Activated T-cell treated with anti-CD3 and anti-CD28 coated beads for 1 hour (primary cell): ENCODE results near the gene SLC26A2.
"Not testable (repeated sequence)": the region's sequence is repeated elsewhere in the genome, so short reads cannot be mapped to it uniquely, and the experiment has no call there.

ENCODE experiments used
- DNase-seq: peaks from one replicate; pipeline ENCODE4 v3.0.0-alpha.2; 2020; ENCODE audit warnings: low read depth

The SLC26A2 gene

DNA sequence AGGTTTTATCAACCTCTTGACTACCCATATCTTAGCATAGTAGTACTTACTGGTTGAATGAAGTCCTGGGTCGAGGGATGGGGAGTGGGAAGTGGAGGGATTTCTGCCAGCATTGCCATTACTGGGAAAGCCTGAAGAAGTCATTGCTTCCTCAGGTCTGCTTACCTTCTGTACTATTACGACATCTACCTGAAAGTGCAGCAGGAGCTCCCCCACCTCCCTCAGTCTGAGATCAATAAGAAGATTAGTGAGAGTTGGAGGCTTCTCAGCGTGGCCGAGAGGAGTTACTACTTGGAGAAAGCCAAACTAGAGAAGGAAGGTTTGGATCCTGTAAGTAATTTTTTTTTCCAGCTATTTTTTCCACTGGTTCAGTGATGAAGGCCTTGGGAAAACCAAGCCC lies 45.8 kb downstream of the SLC26A2 start:
- DNase-seq: no peak

DNA sequence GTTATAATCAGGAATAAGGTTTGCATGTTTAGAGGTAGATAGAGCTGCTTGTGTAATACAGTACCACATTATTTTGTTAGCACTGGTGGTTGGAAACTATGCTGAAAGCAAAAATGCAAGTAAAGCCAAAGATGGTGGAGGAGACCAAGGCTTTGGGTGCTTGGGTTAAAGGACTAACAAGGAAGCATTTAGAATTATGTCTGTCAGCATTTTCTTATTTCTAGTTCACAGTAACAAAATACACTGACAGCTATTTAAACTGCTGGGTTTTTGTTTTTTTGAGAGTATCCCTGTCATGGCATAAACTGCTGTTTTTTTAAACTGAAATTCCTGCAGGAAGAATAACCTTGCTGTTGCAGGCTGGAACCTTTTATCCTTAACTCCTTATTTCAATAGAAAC lies 46.5 kb downstream of the SLC26A2 start:
- no peak for DNase-seq

DNA sequence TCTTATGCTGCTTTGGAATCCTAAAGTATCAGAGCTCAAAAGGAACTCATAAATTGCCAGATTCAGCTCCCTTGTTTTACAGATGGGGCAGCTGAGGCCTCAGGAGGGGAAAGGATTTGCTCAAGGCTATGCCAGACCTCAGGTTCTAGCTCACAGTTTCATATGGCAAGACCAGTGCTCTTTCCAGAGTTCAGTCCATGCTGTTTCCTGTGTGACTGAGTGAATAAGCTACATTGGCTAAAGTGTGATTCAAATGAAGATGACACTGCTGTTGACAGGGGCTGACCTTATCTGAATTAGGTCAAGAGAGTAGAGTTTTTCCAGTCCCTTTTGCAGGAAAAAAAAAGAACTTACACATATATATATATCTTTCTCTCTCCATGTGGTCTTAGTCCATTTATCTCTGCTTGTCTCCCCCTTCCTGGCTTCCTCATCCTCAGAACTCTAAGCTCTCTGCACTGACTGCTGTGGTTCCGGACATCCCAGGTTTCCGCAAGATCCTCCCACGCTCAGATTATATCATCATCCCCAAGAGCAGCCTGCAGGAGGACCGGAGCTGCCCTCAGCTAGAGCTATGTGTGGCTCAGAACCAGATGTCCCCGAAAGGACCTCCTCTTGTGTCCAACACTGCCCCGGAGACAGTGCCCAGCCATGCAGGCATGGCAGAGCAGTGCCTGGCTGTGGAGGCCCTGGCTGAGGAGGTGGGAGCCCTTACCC lies 49.3 kb downstream of the SLC26A2 start:
- DNase-seq: no peak

DNA sequence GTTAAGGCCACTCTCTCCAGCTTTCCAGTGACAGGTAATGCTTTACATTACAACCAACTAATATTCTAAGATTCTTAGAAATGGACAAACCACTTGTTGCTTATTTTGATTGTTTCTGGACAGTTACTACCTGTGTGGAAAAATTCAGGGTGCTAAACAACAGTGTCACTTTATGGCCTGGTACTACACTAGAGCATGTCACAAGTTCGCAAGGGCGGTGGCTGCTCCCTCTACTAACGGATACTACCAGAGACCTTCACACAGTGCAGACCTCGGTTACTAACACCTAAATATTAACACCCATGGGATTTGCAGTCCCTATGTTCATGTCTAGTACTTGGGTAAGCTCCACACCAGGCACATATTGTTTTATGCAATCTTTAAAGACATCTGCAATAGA lies 53.4 kb downstream of the SLC26A2 start:
- no peak for DNase-seq

DNA sequence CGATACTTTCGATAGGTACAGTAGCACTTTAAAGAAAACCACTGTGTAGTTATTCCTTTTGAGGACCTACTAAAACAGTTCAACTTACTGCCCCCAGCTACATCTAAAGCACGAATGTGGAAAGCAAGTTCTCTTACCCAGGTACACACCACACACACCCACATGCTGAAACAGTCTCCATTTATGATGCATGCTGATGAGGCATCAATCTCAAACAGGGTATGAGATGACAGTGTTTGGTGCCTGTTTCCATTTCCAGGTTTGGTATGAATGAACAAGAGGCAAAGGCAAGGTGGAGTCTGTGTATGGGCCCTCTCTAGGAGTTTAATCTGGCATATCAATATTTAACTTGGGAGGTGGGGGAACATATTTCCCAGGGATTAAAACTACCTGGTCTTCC lies 53.9 kb downstream of the SLC26A2 start:
- DNase-seq: no peak

DNA sequence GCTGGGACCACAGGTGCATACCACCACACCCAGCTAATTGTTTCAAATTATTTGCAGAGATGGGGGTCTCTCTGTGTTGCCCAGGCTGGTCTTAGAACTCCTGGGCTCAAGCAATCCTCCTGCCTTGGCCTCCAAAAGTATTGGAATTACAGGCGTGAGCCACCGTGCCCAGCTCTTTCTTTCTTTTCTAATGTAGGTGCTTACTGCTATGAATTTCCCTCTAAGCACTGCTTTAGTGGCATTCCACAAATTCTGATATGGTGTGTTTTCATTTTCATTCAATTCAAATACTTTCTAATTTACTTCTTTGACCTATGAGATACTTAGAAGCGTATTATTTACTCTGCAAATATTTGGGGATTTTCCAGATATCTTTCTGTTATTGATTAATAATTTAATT lies 54.9 kb downstream of the SLC26A2 start:
- no peak for DNase-seq

- no peak for DNase-seq
Measured at GRCh38 chr5:150016537-150016936, 56.0 kb downstream of the SLC26A2 start.

DNA sequence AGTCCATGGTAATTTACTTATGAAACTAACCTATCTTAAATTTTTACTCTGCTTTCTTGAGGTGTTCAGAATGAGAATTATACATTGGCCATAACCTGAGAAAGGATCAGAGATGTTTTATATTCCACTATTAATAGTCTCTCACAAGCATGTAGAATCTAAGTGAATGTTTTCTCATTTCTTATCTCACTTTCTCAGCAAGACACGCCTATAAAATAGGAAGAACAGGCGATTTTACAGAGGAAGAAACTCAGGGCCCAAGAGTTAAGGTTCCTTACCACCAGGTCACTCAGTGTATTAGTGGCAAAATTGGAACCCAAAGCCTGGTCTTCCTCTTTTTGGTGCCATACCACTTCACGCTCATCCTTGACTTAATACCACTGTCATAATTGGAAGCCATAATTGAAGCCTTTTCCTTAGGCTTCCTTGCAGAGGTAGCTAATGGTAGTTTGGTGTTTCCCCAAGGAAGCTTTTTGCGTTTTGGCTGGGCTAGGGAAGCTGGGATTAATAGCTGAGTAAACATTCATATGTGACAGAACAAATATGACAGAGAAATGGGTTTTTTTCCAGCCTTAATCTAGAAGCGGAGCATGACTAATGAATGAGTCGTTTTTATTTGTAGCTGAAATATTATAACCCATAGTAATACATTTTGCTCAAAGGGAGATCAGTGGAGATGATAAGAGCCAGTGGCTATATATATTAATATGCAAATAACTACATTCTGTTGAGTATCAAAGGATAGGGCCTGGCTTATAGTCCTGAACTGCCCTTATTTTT lies 56.9 kb downstream of the SLC26A2 start:
- DNase-seq: no peak

DNA sequence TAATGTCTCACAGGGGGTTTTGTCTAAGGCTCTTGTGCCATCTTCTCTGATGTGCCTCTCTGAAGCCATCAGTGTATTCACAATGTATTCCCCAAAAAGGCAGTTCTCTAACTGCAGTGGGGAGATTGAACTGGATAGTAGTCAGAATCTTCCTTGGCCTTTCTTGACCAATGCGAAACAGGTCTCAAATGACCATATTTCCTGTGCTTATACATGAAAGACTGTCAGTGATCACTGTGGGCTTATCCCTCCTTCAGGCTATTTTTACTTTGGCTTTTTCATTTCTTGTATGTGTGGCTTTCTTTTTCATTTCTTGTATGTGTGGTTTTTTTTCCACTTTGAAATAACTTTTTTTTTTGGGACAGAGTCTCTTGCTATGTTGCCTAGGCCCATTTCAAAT lies 59.7 kb downstream of the SLC26A2 start:
- no peak for DNase-seq

DNA sequence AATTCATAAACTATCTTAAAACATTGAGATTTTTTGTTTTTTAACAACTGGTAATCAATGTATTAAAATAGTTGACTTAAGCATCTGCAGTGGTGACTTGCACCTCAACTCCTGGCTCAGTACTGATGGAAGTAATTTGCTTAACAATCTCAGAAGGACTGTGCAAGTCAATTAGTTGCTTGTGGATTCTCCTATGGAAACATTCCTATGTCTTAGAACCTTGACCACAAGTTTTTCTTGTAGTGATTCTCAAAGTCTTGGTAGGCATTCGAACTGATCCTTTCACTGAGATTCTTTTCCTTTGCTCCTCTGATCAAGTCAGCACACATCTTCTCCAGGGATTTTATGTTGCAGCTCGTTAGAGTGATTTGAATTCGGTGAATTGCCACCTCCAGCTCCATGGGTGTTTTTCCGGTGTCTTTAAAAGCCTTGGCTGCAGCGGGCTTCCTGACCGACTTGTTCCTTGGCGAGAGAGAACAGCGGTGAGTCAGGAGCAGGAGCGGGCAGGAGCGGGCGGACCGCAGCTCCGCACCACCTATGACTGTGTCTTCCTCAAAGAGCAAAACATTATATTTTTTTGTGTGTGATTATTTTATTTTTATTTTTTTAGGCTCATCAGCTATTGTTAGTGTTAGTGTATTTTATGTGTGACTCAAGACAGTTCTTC lies 61.1 kb downstream of the SLC26A2 start:
- no peak for DNase-seq

DNA sequence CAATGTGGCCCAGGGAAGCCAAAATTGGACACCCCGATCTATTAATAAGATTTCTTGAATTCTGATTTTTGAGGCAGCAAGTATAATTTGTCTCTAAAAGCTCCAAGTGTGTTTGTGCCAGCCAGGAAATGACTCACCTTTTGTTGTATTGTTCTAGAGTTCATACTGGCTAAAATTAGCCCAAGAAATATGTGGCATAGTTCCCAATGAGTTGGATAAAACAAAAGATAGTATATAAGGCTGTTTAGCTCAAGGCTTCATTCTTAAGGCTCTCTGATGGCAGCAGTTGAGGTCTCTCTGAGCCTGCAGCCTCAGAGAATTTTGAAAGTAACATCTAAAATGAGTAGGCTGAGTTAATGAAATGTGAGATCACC lies 61.6 kb downstream of the SLC26A2 start:
- no peak for DNase-seq

DNA sequence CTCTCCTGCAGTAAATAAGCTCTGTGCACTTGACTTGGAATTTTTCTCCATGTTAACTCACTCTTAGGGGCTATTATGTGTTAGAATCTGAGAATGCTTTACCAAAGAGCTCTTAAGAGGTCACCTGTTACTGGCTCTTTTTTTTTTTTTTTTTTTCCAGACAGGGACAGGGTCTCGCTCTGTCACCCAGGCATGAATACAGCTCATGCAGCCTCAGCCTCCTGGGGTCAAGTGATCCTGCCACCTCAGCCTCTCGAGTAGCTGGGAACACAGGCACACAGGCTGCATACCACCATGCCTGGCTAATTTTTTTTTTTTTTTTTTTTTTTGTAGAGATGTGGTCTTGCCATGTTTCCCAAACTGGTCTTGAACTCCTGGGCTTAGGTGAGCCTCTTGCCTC lies 62.1 kb downstream of the SLC26A2 start:
- no peak for DNase-seq

GRCh38 chr5:150023136-150023535 lies 62.6 kb downstream of the SLC26A2 start:
- DNase-seq: no peak

DNA sequence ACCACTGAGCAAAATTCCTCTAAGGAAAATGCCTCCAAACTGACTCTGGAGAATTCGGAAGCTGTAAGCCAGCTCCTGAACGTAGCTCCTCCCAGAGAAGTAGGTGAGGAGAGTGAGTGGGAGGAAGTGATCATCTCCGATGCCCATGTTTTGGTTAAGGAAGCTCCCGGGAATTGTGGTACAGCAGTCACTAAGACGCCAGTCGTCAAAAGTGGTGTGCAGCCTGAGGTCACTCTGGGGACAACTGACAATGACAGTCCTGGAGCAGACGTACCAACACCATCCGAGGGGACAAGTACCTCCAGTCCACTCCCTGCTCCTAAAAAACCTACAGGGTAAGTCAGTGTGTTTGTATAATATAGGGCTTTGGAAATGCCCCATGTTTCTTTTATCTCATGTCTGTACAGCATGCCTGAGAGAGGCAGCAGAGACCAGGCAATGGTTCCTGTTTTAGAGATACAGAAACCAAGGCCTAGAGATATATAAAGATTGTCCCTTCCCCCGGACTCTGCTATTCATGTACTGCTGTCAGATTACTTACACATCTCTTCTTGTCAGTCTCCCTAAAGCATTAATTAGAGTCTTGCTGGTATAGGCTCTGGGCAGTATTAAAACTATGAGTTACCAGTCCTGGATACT lies 63.9 kb downstream of the SLC26A2 start:
- DNase-seq: no peak

- no peak for DNase-seq
Measured at GRCh38 chr5:150026682-150027172, 66.2 kb downstream of the SLC26A2 start.

- DNase-seq: not testable (repeated sequence)
Measured at GRCh38 chr5:150028047-150028446, 67.5 kb downstream of the SLC26A2 start.

DNA sequence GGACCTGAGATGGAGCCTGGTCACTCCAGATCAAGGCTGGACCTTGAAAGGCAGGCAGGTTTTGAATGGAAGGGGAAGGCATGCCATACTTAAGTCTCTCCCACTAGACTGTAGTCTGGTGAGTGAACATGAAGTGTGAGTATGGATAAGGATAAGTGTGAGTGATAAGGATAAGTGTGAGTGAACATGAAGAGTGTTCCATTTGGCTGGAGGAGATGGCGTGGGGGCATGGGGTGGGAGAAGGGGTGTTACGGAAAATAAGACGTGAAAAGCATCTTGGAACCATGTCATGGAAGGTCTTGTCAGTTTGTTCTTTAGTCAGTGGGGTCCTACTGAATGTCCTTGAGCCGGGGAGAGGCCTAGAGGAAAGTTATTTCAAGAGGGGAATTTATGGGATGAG lies 72.8 kb downstream of the SLC26A2 start:
- DNase-seq: no peak

DNA sequence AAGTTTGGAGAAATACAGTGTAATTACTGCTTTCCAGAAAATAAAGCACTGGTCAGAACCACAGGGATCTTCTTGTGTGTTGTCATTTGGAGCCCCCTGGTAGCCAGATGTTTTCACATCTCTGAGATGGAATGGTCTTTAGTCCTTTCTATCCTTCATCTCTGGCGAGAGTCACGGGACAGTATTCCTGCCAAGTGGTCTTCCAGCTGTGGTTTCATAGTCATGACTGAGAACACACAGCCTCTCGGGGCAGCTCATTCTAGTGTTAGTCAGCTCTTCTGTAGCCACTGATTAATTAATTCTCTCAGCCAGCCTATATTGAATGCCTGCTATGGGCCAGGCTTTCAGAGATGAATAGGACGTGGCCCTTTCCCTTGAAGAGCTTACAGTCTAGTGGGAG lies 74.1 kb downstream of the SLC26A2 start:
- DNase-seq: no peak

GRCh38 chr5:150035139-150035895 lies 74.8 kb downstream of the SLC26A2 start:
- no peak for DNase-seq

GRCh38 chr5:150036513-150036912 lies 76.0 kb downstream of the SLC26A2 start:
- no peak for DNase-seq
